Activated CD8-positive, alpha-beta memory T cell treated with anti-CD3 and anti-CD28 coated beads for 36 hours (primary cell): ENCODE results near the gene WDR54. TPM values are rescaled to one million over a fixed set of nuclear protein-coding genes. Genes with fewer than 3 reads are reported as not detected.
"Not testable (repeated sequence)": the region's sequence is repeated elsewhere in the genome, so short reads cannot be mapped to it uniquely, and the experiment has no call there.

Experiments used
- CTCF ChIA-PET: fragments of 350-600 bp; sonication (Branson Sonifier 250); formaldehyde crosslinking; loops from one replicate; lab custom pipeline; 2021; ENCODE audit warnings: antibody characterized with exemption; lab: Charles Lee
- POLR2A ChIA-PET: fragments of 350-600 bp; sonication (Branson Sonifier 250); formaldehyde crosslinking; loops from one replicate; lab custom pipeline; 2021; ENCODE audit warnings: antibody characterized with exemption; lab: Charles Lee
- total RNA-seq, 2 experiments: library from RNA; stranded (reverse); gene quantifications; one replicate each; pipeline ENCODE4 v1.2.3, GENCODE V29; 2021

The WDR54 gene
- total RNA-seq, 2 experiments from 2014 or later, result 101 to 102 TPM

- ChIA-PET CTCF (no interaction called here), POLR2A (no interaction called here)
Measured at GRCh38 chr2:74441690-74442482, 20.4 kb downstream of the WDR54 start, which contains the start of gene RTKN. TSS of gene RTKN (minus strand) at chr2:74441937. CDS start at chr2:74441816, 121 bp downstream.

DNA sequence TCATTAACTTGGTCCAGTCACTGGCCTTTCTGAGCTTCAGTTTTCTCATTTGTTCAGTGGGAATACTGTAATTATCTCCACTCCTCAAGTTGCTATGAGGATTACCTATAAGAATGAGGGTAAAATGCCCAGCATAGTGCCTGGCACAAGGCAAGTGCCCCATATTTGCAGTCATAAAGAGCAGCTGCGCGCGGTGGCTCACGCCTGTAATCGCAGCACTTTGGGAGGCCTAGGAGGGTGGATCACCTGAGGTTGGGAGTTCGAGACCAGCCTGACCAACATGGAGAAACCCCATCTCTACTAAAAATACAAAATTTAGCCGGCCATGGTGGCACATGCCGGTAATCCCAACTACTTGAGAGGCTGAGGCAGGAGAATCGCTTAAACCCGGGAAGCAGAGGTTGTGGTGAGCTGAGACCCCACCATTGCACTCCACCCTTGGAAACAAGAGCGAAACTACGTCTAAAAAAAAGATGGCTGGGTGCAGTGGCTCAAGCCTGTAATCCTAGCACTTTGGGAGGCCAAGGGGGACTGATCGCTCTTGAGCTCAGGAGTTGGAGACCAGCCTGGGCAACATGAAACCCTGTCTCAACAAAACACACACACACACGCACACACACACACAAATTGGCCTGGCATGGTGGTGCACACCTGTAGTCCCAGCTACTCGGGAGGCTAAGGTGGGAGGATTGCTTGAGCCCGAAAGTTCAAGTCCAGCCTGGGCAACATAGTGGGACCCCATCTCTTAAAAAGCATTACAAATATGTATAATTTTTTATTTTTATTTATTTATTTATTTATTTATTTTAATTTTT, 21.2 kb downstream of the WDR54 start:
- CTCF ChIA-PET, result not testable (repeated sequence)
- POLR2A ChIA-PET, result interaction anchor here (0.5 kb wide), 1 partner anchor 25 kb away, joined by 4 read pairs; no protein-coding TSS in a partner anchor

- ChIA-PET CTCF (interaction anchor here (1.2 to 1.4 kb wide), 2 partner anchors 10 to 44 kb away, joined by 3 to 4 read pairs; partner anchors contain the start of gene INO80B), POLR2A (no interaction called here)
Measured at GRCh38 chr2:74444498-74445318, 23.2 kb downstream of the WDR54 start.

- ChIA-PET CTCF (no interaction called here), POLR2A (no interaction called here)
Measured at GRCh38 chr2:74447230-74447999, 25.9 kb downstream of the WDR54 start.

DNA sequence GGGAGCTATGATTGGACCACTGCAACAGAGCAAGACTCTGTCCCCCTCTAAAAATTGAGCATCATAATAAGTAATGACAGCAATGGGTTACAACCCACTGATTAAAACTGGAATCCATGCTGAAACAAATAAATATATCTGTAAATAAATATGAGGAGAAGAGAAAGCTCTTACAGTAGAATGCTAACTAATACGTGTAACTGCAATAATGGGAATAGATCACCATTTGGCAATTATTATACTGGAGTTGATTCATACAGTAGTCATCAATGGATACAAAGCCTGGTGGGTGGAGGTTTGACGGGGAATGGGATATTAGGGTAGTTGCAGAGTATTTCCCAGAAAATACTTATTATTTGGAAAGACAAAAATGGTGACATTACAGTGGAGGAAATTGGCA, 27.2 kb downstream of the WDR54 start:
- ChIA-PET CTCF (no interaction called here), POLR2A (no interaction called here)

DNA sequence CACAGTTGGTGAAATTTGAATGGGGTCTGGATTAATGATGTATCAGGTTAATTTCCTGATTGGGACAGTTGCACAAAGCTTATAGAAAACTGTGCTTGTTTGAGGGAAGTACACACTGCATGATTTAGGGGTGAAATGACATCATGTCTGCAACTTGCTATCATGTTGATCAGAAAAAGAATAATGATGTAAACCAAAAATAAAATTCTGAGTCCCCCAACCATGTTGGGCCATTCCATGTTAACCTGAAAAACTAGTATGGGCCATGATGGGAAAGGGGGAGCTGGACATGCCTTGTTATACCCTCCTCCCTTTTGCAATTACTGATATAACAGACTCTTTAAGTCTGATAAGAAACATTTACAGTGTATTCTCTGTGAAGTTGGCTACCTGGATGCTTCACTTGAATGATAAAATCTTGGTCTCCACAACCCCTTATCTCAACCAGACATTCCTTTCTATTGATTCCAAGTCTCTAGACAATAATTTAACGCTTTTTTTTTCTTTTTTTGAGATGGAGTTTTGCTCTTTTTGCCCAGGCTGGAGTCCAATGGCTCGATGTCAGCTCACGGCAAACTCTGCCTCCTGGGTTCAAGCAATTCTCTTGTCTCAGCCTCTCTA, 29.1 kb downstream of the WDR54 start:
- POLR2A ChIA-PET, result no interaction called here
- CTCF ChIA-PET, result interaction anchor here (0.7 kb wide), 1 partner anchor 11 kb away, joined by 3 read pairs; no protein-coding TSS in a partner anchor

GRCh38 chr2:74454654-74455511, 33.4 kb downstream of the WDR54 start, which contains the start of gene INO80B:
TSS of gene INO80B (plus strand) at chr2:74455087. CDS start at chr2:74455117, 30 bp downstream.
- POLR2A ChIA-PET, result interaction anchor here (1.0 to 1.3 kb wide), 3 partner anchors 28 to 249 kb away, joined by 3 to 8 read pairs (median 4); partner anchors contain the start of genes CCDC142 and TTC31
- CTCF ChIA-PET, result interaction anchor here (0.8 to 2.7 kb wide), 2 partner anchors 11 to 28 kb away, joined by 4 to 19 read pairs; partner anchors contain the start of genes CCDC142 and TTC31

DNA sequence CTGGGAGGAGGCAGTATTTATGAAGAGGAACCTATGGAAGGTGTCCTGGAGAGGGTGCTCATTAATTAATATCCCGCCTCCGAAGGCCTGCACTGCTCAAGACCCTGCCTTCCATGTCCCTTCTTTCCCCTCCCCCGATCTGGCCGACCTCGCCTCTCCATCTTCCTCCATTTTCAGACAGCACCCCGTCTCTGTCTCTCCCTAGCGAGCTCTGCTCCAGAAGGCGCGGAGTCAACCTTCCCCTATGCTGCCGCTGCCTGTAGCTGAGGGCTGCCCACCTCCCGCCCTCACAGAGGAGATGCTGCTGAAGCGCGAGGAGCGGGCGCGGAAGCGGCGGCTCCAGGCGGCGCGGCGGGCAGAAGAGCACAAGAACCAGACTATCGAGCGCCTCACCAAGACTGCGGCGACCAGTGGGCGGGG, 35.6 kb downstream of the WDR54 start:
- ChIA-PET CTCF (interaction anchor here (0.5 to 4.0 kb wide), 4 partner anchors 25 to 514 kb away, joined by 3 to 24 read pairs (median 4); partner anchors contain the start of genes CCDC142, HTRA2 and TTC31), POLR2A (interaction anchor here (0.7 to 0.8 kb wide), 2 partner anchors 14 to 72 kb away, joined by 7 read pairs; partner anchors contain the start of genes AUP1 and HTRA2)

DNA sequence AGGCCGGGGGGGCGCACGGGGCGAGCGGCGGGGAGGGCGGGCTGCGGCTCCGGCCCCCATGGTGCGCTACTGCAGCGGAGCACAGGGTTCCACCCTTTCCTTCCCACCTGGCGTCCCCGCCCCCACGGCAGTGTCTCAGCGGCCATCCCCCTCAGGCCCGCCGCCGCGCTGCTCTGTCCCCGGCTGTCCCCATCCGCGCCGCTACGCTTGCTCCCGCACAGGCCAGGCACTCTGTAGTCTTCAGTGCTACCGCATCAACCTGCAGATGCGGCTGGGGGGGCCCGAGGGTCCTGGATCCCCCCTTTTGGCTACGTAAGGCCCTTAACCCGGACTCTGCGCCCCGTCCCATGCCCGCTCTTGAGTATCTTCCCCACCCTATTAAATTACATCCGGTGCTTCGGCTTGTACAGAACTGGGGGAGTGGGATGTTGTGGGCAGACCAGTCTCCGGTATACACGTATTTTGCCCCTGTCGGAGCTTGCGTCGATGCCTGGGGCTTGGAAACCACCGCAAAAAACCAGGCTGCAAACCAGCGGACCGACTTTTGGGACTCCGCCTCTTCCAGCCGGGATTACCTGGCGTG, 36.1 kb downstream of the WDR54 start:
- POLR2A ChIA-PET, result interaction anchor here (0.7 to 1.8 kb wide), 6 partner anchors 14 to 73 kb away, joined by 4 to 13 read pairs (median 6); partner anchors contain the start of genes AUP1, C2orf81, HTRA2 and MRPL53
- CTCF ChIA-PET, result interaction anchor here (4.0 kb wide), 1 partner anchor 25 kb away, joined by 24 read pairs; the partner anchor contains the start of genes CCDC142 and TTC31

- POLR2A ChIA-PET, result interaction anchor here (1.1 to 1.8 kb wide), 6 partner anchors 14 to 73 kb away, joined by 3 to 13 read pairs (median 4); partner anchors contain the start of genes AUP1, C2orf81, HTRA2 and MRPL53
- CTCF ChIA-PET, result interaction anchor here (1.4 to 4.0 kb wide), 2 partner anchors 17 to 24 kb away, joined by 3 to 24 read pairs; partner anchors contain the start of genes CCDC142 and TTC31
Measured at GRCh38 chr2:74458132-74458937, 36.8 kb downstream of the WDR54 start, which contains the start of gene WBP1. TSS of gene WBP1 (plus strand) at chr2:74458438. CDS start at chr2:74458603, 165 bp downstream.

GRCh38 chr2:74458938-74459363, 37.4 kb downstream of the WDR54 start:
- ChIA-PET POLR2A (interaction anchor here (1.1 to 1.8 kb wide), 6 partner anchors 13 to 72 kb away, joined by 3 to 13 read pairs (median 4); partner anchors contain the start of genes AUP1, C2orf81, HTRA2 and MRPL53), CTCF (interaction anchor here (1.4 to 4.0 kb wide), 3 partner anchors 17 to 70 kb away, joined by 3 to 24 read pairs (median 4); partner anchors contain the start of genes AUP1, CCDC142 and TTC31)

GRCh38 chr2:74459503-74460118, 38.1 kb downstream of the WDR54 start:
- ChIA-PET CTCF (interaction anchor here (1.4 to 4.0 kb wide), 3 partner anchors 16 to 69 kb away, joined by 3 to 24 read pairs (median 4); partner anchors contain the start of genes AUP1, CCDC142 and TTC31), POLR2A (interaction anchor here (1.5 to 1.8 kb wide), 2 partner anchors 13 to 22 kb away, joined by 4 to 13 read pairs; partner anchors contain the start of gene MRPL53)

- CTCF ChIA-PET, result interaction anchor here (1.6 to 4.0 kb wide), 2 partner anchors 22 to 69 kb away, joined by 4 to 24 read pairs; partner anchors contain the start of genes AUP1, CCDC142 and TTC31
- POLR2A ChIA-PET, result not testable (repeated sequence)
Measured at GRCh38 chr2:74460187-74460586, 38.7 kb downstream of the WDR54 start.
